IPS DF 4.7 (cell line): Measurements from ENCODE around the gene TCF25.
"Not testable (repeated sequence)": the region's sequence is repeated elsewhere in the genome, so short reads cannot be mapped to it uniquely, and the experiment has no call there.

Experiments
- DNase-seq: peaks from one replicate; pipeline ENCODE4 v3.0.0-alpha.2; 2013; ENCODE audit warnings: low spot score; ENCODE audit errors: extremely low read depth

The TCF25 gene

DNA sequence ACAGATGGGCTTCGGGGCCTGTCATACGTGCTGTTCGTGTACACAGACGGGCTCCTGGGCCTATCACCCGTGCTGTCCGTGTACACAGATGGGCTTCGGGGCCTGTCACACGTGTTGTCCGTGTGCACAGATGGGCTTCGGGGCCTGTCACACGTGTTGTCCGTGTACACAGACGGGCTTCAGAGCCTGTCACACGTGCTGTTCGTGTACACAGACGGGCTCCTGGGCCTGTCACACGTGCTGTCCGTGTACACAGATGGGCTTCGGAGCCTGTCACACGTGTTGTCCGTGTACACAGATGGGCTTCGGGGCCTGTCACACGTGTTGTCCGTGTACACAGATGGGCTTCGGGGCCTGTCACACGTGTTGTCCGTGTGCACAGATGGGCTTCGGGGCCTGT, 5.7 kb downstream of the TCF25 start:
- not testable (repeated sequence) for DNase-seq

DNA sequence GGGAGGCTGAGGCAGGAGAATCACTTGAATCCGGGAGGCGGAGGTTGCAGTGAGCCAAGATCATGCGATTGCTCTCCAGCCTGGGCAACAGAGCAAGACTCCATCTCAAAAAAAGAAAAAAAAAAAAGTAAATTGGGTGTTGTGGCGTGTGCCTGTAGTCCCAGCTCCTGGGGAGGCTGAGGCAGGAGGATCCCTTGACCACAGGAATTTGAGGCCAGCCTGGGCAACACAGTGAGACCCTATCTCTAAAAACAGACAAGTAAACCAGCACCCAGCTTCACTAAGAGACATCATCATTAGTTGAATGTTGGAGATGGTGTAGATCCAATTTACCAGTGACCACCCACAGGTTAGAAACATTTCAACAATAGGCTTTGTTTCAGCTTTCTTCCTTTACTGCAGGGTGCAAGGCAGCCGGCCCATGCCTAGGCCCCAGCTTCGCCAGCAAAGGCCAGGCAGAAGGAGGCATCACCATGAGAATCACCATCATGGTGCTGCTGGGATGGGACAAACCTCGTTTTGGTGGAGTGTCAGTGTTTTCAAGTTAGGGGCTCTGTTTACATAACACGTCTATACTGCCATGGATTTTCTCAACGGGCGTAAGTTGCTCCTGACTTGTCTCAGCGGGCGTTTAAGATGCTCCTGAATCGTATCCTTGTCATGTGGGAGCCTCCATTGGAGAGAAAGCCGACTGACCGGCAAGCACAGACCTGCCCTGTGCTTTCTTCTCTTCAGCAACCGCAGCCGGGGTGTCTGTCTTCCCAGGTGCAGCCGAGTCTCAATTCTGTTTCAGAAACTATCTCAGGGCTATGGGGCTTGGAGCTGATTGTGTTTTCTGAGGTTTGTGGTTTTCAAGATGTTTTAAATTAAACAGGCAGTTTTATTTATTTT, 7.3 kb downstream of the TCF25 start:
- no peak for DNase-seq

- no peak for DNase-seq
These were observed 8.0 kb downstream of the TCF25 start for GRCh38 chr16:89881368-89881730.

DNA sequence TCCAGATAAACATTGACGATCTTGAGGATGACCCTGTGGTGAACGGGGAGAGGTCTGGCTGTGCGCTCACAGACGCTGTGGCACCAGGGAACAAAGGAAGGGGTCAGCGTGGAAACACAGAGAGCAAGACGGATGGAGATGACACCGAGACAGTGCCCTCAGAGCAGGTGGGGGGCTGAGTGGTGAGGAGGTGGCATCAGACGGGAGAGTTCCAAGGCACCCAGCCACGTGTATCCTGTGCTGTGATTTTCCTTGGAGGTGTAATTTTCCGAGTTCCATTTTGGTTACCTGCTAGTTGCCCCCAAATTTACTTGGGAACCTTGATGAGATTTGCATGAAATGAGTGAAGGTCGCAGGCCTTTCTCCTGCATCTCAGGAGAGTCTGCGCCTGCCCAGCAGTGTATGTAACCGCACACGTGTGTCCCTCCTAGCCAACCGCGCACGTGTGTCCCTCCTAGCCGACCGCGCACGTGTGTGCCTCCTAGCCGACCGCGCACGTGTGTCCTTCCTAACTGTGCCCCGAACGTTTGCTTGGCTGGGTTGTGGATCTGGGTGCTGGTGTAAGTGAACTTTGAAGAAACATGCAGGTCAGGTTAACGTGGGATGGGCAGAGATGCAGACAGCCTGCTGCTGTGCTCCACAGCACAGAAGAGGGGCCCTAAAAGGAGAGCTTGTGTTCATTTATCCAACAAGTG, 10.1 kb downstream of the TCF25 start:
- DNase-seq, result no peak

DNA sequence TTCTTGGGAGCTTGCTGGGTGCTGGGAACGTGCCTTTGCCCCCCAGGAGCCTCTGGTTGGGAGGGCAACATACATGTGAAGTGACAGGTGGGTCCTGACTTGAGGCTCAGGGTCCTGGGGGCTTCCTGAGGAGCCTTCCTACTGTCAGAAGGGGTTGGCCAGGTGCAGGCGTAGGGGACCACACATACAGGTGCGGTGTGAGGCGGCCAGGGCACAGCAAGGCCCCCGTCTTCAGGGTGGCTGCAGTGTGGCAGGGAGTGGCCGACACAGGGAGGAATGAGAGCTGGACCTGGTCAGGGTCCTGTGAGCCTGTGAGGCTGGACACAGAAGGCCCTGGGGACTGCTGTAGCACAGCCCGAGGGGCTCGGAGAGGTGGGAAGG, 10.6 kb downstream of the TCF25 start:
- DNase-seq, result no peak

GRCh38 chr16:89887243-89887642, 13.9 kb downstream of the TCF25 start:
- DNase-seq, result no peak

GRCh38 chr16:89890200-89890599, 16.8 kb downstream of the TCF25 start:
- no peak for DNase-seq

DNA sequence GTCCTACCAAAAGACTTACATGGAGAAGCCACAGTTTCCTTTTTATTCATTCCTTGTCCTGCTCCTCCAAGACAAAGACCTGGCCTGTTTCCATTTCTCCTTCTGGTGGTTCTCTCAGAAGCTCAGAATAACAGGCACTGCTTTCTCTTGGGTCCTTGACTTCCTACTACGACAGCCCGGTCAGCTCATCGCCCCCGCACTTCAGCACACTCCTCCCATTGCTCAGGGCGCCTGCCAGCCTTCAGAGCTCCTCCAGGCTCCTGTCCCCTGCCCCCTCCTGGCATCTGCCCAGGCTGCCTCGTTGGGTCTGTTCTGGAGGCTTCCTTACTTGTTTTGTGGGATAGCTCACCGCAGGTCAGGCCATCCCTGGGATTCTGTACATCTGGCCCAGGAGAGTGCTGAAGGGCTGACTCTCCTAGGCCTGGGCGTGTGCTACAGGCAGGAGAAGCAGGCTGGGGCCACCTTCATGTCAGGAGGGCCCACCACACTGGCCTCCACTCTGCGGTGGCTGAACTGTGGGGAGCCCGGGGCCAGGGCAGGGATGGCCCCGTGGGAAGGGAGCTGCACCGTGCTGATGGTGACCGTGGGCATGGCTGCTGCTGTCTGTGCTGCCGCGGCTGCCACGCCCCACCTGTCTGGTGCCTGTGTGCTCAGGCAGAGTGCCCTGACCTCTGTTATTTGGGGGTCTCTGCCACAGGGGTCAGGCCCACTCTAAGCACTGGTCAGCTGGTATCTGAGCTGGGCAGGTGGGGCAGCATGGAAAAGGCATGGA, 17.7 kb downstream of the TCF25 start:
- DNase-seq, result no peak

GRCh38 chr16:89892055-89892630, 18.8 kb downstream of the TCF25 start:
- DNase-seq, result no peak

DNA sequence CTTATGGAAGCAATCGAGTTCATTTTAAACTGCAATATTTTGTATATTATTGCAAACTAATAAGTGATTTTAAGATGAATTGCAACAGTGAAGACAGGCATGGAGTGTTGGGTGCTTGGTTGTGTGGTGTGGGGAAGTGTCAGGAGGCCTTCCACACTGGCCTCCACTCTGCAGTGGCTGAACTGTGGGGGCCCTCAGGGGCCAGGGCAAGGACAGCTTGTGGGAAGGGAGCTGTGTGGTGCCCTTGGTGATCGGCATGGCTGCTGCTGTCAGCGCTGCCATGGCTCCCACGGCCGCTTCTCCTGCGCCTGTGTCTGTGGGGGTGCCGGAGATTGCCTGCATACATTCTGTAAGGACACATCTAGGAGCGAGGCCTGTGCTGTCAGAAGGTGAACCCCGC, 19.2 kb downstream of the TCF25 start:
- DNase-seq, result no peak

DNA sequence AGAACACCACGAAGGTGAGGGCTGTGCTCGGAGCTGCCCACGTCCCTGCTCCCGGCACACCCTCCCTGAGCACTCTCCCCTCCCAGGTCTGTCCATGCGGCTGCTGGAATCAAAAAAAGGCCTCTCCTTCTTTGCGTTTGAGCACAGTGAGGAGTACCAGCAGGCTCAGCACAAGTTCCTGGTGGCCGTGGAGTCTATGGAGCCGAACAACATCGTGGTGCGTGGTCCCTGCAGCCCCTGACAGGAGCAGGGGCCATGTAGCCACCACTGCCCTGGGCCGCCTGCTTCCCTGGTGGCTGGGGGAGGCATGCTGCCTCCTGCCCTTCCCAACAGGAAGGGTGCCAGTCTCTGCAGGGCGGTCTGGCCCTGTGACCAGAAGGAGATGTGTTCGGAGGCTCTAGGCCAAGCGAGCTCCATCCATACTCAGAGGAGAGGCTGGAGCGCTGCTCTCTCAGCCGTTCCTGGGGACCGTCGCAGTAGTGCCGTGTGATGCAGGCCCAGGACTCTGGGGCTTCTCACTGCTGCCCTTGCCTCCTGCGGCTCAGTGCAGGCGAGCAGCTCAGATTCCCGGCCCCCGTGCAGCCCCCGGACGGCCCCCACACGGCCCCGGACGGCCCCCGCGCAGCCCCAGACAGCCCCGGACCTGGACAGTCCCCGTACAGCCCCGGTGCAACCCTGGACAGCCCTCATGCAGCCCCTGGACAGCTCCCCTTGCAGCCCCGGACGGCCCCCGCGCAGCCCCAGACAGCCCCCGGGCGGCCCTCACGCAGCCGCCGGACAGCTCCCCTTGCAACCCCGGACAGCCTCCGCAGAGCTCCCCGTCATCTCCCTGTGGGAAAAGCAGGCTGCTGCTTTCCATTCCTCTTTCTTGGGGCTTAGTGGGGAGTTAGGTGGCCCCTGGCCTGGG, 20.5 kb downstream of the TCF25 start:
- DNase-seq, result no peak

- DNase-seq, result no peak
These were observed 22.3 kb downstream of the TCF25 start for GRCh38 chr16:89895482-89896250.

DNA sequence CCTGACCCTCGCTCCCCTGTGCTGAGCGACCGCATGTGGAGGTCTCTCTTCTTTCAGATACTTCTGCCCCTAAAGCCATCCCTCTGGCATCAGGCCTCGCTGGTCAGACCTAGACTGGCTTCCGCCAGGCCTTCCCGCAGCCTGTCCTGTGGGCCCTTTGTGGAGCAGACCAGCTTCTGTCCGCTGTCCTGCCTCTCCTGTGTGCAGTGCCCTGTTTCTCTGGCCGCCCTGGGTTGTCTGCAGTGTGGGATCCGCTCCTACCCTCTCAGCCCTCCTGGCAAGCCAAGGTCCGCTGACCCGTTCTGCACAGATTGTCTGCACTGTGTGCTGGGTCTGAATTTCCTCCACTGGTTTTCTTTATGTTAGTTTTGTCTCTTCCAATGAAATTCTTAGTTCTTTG, 23.8 kb downstream of the TCF25 start:
- DNase-seq, result no peak

DNA sequence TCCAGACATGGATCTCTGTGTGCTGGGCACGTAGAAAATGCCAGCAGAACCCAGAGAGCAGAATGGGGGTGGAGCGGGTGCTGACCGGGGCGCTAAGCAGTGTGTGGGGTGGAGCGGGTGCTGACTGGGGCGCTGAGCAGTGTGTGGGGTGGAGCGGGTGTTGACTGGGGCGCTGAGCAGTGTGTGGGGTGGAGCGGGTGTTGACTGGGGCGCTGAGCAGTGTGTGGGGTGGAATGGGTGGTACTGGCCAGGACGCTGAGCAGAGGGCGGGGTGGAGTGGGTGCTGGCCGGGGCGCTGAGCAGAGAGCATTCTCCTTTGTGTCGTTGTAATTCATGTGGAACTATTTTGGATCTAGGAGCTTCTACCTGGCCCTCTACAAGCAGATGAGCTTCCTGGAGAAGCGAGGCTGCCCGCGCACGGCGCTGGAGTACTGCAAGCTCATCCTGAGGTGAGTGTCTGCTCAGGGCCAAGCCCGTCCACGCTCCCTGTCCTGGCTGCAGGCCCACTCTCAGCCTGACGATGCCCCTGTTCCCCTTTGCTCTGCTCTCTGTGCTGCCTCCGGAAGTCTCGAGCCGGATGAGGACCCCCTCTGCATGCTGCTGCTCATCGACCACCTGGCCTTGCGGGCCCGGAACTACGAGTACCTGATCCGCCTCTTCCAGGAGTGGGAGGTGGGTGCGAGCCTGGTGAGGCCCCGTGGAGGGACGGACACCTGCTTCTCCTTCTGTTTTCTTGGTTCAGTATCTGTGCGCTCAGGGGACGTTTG, 25.0 kb downstream of the TCF25 start:
- no peak for DNase-seq

DNA sequence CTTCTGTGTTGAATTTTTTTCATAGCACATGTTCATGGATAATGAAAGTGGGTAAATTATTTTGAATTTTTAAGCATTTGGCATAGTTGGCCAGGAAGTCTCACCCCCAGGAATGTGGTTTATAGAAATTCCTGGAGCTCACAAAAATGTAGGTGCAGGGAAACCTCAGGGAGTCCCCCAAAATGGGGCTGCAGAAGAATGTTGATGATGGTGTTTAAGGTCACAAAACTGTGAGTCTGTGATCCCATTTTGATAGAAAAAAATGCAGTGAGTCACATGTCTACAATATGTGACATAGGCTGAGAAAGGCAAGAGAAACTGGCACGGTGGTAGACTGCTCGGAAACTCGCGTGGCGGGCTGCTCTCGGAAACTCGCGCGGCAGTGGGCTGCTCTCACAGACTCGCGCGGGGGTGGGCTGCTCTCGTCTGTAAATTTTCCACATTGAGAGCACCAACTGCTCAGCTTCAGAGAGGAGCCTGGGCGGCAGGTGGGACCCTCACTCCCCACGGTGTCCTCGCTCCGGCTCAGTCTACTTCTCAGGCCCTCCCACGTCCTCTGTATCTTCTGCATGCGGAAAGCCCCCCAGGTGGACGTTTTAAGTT, 26.6 kb downstream of the TCF25 start:
- DNase-seq, result no peak

DNA sequence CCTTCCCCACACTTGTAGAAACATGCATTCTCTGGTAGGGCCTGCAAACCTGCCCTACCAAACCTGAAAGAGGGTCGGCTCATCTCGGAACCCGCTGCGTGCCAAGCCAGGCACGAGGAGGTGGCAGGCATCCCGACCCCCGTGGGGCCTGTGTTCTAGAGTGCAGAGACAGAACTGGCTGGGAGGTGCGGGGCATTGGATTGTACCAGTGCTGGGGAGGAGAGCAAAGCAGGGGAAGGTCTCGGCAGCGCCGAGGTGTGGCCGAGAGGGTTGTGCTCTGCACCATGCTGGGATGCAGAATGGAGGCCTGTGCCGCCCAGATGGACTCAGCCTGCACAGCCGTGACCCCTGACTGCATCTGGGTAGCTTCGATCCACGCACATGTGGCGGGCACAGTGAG, 27.5 kb downstream of the TCF25 start:
- no peak for DNase-seq

- no peak for DNase-seq
These were observed 29.6 kb downstream of the TCF25 start for GRCh38 chr16:89902980-89903379.

DNA sequence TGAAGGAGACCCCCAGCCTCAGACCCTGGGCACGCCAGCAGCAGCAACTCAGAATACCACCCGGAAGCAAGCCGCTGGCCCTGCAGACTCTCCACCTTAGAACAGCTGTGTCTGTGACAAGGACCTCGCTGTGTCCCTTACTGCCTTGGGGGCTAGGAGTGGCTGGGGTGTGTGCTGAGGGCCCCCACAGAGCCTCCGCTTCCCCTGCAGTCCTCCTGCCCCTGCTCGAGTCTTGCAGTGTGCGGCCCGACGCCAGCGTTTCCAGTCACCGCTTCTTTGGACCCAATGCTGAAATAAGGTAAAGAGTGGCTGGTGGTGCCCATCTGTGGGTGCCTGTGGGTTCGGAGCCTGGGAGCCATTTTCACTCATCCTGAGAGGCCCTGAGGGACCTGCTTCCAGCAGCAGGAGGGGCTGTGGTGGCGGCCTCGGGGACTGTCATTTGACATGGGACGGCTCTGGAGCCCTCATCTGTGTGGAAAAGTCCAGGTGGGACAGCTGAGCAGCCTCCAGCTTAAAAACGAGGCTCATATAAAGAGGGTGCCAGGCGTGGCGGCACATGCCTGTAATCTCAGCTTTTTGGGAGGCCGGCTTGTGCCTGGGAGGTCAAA, 30.6 kb downstream of the TCF25 start:
- no peak for DNase-seq
